GM21515 (cell line): ENCODE results near the gene AKR1C4.

Experiments used
- ATAC-seq: cut with Tn5 transposase; IDR thresholded peaks from one replicate; pipeline ENCODE4 v1.9.1; 2021; ENCODE audit not compliant: unreplicated experiment

Gene AKR1C4

DNA sequence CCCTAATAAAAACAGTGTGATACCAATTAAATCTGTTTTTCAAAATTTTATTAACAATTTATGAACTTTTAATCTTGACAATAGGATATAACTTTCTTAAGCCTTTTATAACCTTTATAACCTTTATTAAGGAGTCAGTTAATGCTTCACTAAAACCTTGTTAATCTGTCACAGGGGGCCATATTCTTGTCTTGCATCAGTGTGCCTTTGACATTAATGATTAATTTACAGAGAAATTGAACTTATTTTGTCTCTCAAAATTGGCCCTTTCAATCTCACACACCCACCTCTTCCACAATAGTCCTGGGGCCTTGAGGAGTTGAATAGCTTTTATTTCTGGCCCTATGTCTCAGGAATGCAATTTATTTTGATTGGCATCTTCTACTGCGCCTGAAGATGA is 68.5 kb downstream of the AKR1C4 start:
- no peak for ATAC-seq

DNA sequence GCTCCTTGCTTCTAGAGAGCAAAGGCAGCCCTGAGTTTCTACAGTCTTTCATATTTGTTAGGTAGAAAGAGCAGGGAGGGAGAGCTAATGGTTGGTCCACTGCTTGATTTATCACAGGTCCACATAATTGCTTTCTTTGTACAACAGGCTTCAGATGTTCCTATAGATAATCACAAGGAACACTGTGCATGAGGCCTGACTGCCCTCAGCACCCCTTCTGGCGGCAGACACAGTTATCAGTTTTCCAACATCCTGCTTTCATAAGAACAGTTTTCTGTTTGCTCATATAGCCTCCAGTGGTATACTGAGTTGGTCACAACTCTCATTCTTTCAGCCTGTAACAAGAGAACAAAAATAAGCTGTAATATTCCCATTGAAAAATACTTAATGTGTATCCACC is 69.7 kb downstream of the AKR1C4 start:
- no peak for ATAC-seq

DNA sequence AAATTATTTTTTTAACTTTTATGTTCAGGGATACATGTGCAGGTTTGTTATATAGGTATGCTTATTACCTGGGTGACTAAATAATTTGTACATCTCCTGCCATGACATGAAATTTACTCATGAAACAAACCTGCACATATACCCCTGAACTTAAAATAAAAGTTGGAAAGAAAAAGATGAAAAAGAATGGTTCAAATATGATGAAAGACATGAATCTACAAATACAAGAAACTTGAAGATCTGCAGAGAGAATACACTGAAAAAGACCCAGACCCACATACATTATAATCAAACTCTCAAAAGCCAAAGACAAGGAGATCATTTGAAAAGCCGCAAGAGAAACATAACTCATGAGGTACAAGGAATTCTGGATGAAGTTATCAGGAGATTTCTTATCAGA is 70.2 kb downstream of the AKR1C4 start:
- no peak for ATAC-seq

DNA sequence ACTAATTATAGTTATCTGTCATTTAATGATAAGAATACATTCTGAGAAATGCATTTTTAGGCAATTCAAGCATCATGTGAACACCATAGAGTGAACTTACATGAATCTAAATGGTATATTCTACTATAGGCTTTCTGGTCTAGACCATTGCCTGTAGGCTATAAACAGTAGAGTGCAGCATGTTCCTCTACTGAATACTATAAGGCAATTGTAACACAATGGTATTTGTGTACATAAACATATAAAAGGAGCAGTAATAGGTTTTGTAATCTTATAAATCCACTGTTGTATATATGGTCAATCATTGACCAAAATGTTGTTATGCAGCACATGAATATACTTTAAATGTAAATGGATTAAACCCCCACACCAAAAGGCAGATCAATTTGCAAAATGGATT is 71.6 kb downstream of the AKR1C4 start:
- no peak for ATAC-seq
